HG02973 (cell line): ENCODE data around the gene PACS1.
"Not testable (repeated sequence)": the region's sequence is repeated elsewhere in the genome, so short reads cannot be mapped to it uniquely, and the experiment has no call there.

Source experiments
- ATAC-seq: cut with Tn5 transposase; IDR thresholded peaks from one replicate; pipeline ENCODE4 v1.9.1; 2021; ENCODE audit warnings: moderate library complexity; ENCODE audit not compliant: unreplicated experiment

PACS1 gene

GRCh38 chr11:66072518-66072917, 2.4 kb downstream of the PACS1 start:
- no peak for ATAC-seq

- ATAC-seq: no peak
Measured at GRCh38 chr11:66073669-66074068, 3.6 kb downstream of the PACS1 start.

GRCh38 chr11:66075273-66075672, 5.2 kb downstream of the PACS1 start:
- no peak for ATAC-seq

GRCh38 chr11:66076561-66076960, 6.5 kb downstream of the PACS1 start:
- no peak for ATAC-seq

GRCh38 chr11:66077927-66078326, 7.9 kb downstream of the PACS1 start:
- no peak for ATAC-seq

GRCh38 chr11:66078949-66079348, 8.9 kb downstream of the PACS1 start:
- not testable (repeated sequence) for ATAC-seq

GRCh38 chr11:66080055-66080817, 10.2 kb downstream of the PACS1 start:
- no peak for ATAC-seq

- ATAC-seq: no peak
Measured at GRCh38 chr11:66081505-66081904, 11.4 kb downstream of the PACS1 start.

GRCh38 chr11:66082946-66083698, 13.1 kb downstream of the PACS1 start:
- ATAC-seq: no peak

GRCh38 chr11:66083767-66084166, 13.7 kb downstream of the PACS1 start:
- ATAC-seq: no peak

GRCh38 chr11:66084821-66085475, 14.9 kb downstream of the PACS1 start:
- no peak for ATAC-seq

GRCh38 chr11:66087148-66087908, 17.3 kb downstream of the PACS1 start:
- ATAC-seq: no peak

GRCh38 chr11:66089067-66089466, 19.0 kb downstream of the PACS1 start:
- no peak for ATAC-seq

GRCh38 chr11:66090288-66090687, 20.2 kb downstream of the PACS1 start:
- no peak for ATAC-seq

GRCh38 chr11:66092125-66092524, 22.1 kb downstream of the PACS1 start:
- not testable (repeated sequence) for ATAC-seq

- not testable (repeated sequence) for ATAC-seq
Measured at GRCh38 chr11:66099746-66100145, 29.7 kb downstream of the PACS1 start.

- ATAC-seq: peak; percentile 79
Measured at GRCh38 chr11:66100272-66101065, 30.4 kb downstream of the PACS1 start.

GRCh38 chr11:66101066-66101464, 31.0 kb downstream of the PACS1 start:
- ATAC-seq: no peak

GRCh38 chr11:66104057-66104638, 34.1 kb downstream of the PACS1 start:
- no peak for ATAC-seq
